Panc1 (cell line): ENCODE data around the gene SRGAP3. TPM values are rescaled to one million over a fixed set of nuclear protein-coding genes. Genes with fewer than 3 reads are reported as not detected.

Experiments used
- ATAC-seq: fragments of 200-7000 bp; cut with Tn5 transposase; 2 replicates; pipeline ENCODE4 v1.9.1; 2020; ENCODE audit warnings: mild to moderate bottlenecking, moderate library complexity
- BruUV-seq: library from RNA; stranded (reverse); fragments of 400-500 nt; replicated peaks from 2 replicates; lab custom pipeline; 2021; lab: Mats Ljungman, UMichigan
- CTCF ChIA-PET: fragments of 300-600 bp; sonication (Branson Sonifier 250); formaldehyde crosslinking; loops from one replicate; lab custom pipeline; 2022; ENCODE audit warnings: antibody characterized with exemption; lab: Charles Lee
- POLR2A ChIA-PET: fragments of 300-600 bp; sonication (Branson Sonifier 250); formaldehyde crosslinking; loops from one replicate; lab custom pipeline; 2022; ENCODE audit warnings: antibody characterized with exemption; lab: Charles Lee
- DNase-seq: peaks from one replicate; pipeline ENCODE4 v3.0.0-alpha.2; 2010; ENCODE audit warnings: low read depth, low spot score
- H3K27ac ChIP-seq: 2 replicates; pipeline ENCODE4 v1.5.1; 2011; ENCODE audit warnings: mild to moderate bottlenecking, low read length, inconsistent platforms
- H3K27me3 ChIP-seq: fragments of 200-500 bp; sonication (Bioruptor generic); 2 replicates; pipeline ENCODE4 v1.6.0; 2014; ENCODE audit warnings: low read length, inconsistent platforms; ENCODE audit not compliant: control insufficient read depth, insufficient read depth
- H3K36me3 ChIP-seq: fragments of 200-500 bp; sonication (Bioruptor generic); 2 replicates; pipeline ENCODE4 v1.5.1; 2014; ENCODE audit warnings: inconsistent platforms, mild to moderate bottlenecking, low read length, moderate library complexity; ENCODE audit not compliant: control insufficient read depth, insufficient read depth
- H3K4me1 ChIP-seq: 2 replicates; pipeline ENCODE4 v1.5.1; 2011; ENCODE audit warnings: inconsistent platforms, mild to moderate bottlenecking, low read length, moderate library complexity; ENCODE audit not compliant: control insufficient read depth, insufficient read depth
- H3K4me3 ChIP-seq, 2 experiments: 2 replicates each; pipeline ENCODE4 v1.5.1; 2011 to 2012; ENCODE audit warnings: low read depth in 2 of 2, low read length in 2 of 2, mild to moderate bottlenecking in 2 of 2, inconsistent platforms in 1 of 2, moderate library complexity in 1 of 2
- H3K9me3 ChIP-seq: fragments of 200-500 bp; sonication (Bioruptor generic); 2 replicates; pipeline ENCODE4 v1.5.1; 2014; ENCODE audit warnings: low read depth, mild to moderate bottlenecking, inconsistent platforms, low read length, moderate library complexity; ENCODE audit not compliant: control insufficient read depth, insufficient read depth
- POLR2AphosphoS5 ChIP-seq: IDR thresholded peaks from 2 replicates; pipeline ENCODE4 v1.6.1; 2012; ENCODE audit warnings: mild to moderate bottlenecking, low read depth, low read length, moderate library complexity
- SIN3A ChIP-seq: IDR thresholded peaks from 2 replicates; pipeline ENCODE4 v1.6.1; 2012; ENCODE audit warnings: low read depth, mild to moderate bottlenecking, low read length, moderate library complexity, borderline replicate concordance; ENCODE audit not compliant: insufficient read depth
- TCF7L2 ChIP-seq: IDR thresholded peaks from 2 replicates; pipeline ENCODE4 v1.6.1; 2011; ENCODE audit warnings: mild to moderate bottlenecking, low read depth, low read length, inconsistent platforms
- in situ Hi-C: cut with HindIII; loops from 2 replicates; pipeline ENCODE4 v1.10.0; 2016; ENCODE audit warnings: low sequenced_read_pairs, low pct_unique_long_range_greater_than_20kb
- intact Hi-C: fragments of 100-400 bp; cut with micrococcal nuclease; formaldehyde crosslinking; loops from one replicate; pipeline ENCODE4 v1.10.0; 2022; ENCODE audit not compliant: unreplicated experiment
- total RNA-seq: library from RNA; stranded (reverse); gene quantifications from one replicate; pipeline ENCODE4 v1.2.1, GENCODE V29; 2021; ENCODE audit not compliant: unreplicated experiment
- TF ChIP-seq, protein P1 (sequence below): fragments of 450-650 bp; IDR thresholded peaks from 2 replicates; pipeline ENCODE4 v1.5.1; 2017; ENCODE audit warnings: mild to moderate bottlenecking
- TF ChIP-seq, protein P2 (sequence below), 2 experiments: IDR thresholded peaks; 2 replicates each; pipeline ENCODE4 v1.6.1; 2011 to 2012; ENCODE audit warnings: low read depth in 2 of 2, control low read depth in 1 of 2, low read length in 1 of 2, mild to moderate bottlenecking in 1 of 2, moderate library complexity in 1 of 2; ENCODE audit not compliant: insufficient read depth in 1 of 2

SRGAP3 gene
- total RNA-seq, 1 experiment from 2014 or later, result 0.82 TPM

DNA sequence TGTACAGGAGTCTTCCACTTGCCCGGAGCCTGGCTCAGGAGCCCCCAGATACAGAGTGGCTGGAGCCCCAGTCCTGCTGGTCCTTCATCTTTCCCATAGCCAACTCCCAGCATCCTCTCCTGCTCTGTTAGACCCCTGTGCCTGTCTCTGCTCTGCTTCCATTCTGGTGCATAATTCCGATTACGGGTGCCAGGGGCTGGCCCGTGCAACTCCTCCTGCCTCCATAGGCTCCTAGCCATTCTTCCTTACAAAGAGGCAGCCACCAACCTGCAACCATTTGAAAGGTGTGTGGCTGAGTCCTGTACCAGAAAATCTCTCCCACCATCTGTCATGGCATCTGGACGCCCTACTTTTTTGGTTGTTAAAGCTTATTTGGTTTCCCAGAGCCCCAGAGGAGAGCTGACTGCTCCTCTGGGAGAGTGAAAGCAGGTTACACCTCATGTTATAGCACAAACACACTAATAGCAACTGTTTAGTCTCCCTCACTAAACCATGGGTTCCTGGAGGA is 281.0 kb downstream of the SRGAP3 start:
- intact Hi-C loops (no loop called here), in situ Hi-C loops (no loop called here)
- no peak overlapping the region for H3K4me3 ChIP-seq
- no peaks in the 10 kb centered on the region for H3K36me3 ChIP-seq
- H3K27me3 ChIP-seq, result no peaks in the 10 kb centered on the region
- no peak for TF ChIP-seq SIN3A
- TF ChIP-seq POLR2AphosphoS5, result no peak
- TF ChIP-seq TCF7L2, result no peak
- TF ChIP-seq, protein P1, sequence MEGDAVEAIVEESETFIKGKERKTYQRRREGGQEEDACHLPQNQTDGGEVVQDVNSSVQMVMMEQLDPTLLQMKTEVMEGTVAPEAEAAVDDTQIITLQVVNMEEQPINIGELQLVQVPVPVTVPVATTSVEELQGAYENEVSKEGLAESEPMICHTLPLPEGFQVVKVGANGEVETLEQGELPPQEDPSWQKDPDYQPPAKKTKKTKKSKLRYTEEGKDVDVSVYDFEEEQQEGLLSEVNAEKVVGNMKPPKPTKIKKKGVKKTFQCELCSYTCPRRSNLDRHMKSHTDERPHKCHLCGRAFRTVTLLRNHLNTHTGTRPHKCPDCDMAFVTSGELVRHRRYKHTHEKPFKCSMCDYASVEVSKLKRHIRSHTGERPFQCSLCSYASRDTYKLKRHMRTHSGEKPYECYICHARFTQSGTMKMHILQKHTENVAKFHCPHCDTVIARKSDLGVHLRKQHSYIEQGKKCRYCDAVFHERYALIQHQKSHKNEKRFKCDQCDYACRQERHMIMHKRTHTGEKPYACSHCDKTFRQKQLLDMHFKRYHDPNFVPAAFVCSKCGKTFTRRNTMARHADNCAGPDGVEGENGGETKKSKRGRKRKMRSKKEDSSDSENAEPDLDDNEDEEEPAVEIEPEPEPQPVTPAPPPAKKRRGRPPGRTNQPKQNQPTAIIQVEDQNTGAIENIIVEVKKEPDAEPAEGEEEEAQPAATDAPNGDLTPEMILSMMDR, result no peak
- TF ChIP-seq, protein P2, sequence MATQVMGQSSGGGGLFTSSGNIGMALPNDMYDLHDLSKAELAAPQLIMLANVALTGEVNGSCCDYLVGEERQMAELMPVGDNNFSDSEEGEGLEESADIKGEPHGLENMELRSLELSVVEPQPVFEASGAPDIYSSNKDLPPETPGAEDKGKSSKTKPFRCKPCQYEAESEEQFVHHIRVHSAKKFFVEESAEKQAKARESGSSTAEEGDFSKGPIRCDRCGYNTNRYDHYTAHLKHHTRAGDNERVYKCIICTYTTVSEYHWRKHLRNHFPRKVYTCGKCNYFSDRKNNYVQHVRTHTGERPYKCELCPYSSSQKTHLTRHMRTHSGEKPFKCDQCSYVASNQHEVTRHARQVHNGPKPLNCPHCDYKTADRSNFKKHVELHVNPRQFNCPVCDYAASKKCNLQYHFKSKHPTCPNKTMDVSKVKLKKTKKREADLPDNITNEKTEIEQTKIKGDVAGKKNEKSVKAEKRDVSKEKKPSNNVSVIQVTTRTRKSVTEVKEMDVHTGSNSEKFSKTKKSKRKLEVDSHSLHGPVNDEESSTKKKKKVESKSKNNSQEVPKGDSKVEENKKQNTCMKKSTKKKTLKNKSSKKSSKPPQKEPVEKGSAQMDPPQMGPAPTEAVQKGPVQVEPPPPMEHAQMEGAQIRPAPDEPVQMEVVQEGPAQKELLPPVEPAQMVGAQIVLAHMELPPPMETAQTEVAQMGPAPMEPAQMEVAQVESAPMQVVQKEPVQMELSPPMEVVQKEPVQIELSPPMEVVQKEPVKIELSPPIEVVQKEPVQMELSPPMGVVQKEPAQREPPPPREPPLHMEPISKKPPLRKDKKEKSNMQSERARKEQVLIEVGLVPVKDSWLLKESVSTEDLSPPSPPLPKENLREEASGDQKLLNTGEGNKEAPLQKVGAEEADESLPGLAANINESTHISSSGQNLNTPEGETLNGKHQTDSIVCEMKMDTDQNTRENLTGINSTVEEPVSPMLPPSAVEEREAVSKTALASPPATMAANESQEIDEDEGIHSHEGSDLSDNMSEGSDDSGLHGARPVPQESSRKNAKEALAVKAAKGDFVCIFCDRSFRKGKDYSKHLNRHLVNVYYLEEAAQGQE (IDR thresholded peaks at IDR 0.05; ENCODE audit: insufficient read depth in 1 of 2, low read depth in 2 of 2, low read length in 1 of 2), result no peak
- no peaks in the 10 kb centered on the region for H3K9me3 ChIP-seq
- ChIA-PET POLR2A (no interaction called here), CTCF (no interaction called here)
- no peak overlapping the region for H3K27ac ChIP-seq
- H3K4me1 ChIP-seq, result peaks cover 10% of the 10 kb centered on the region
- no TSS peak for BruUV-seq
- DNase-seq (no peak), ATAC-seq (no peak)

DNA sequence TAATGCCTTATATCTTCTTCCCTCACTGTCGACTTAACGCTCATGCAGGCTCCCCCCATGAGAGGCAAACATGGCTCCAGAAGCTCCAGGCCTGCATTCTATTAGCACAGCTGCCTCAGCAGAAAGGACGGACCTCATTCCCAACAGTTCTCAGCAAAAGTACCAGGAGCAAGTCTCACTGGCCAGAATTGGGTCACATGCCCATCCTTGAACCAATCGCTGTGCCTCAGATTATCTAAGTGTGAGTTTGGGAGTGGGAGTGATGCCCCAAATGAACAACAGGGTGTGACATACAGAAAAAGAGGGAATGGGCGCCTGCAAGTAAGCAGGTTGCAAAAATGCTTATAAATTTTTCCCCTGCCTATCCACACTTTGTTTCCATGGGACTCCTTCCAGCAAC is 281.9 kb downstream of the SRGAP3 start:
- no peaks in the 10 kb centered on the region for H3K36me3 ChIP-seq
- intact Hi-C loops (no loop called here), in situ Hi-C loops (no loop called here)
- no TSS peak for BruUV-seq
- no peak for TF ChIP-seq POLR2AphosphoS5
- TF ChIP-seq, protein P2 (IDR thresholded peaks at IDR 0.05; ENCODE audit: insufficient read depth in 1 of 2, low read depth in 2 of 2, low read length in 1 of 2), result no peak
- no peak for TF ChIP-seq SIN3A
- TF ChIP-seq, protein P1, result no peak
- no peak for TF ChIP-seq TCF7L2
- ATAC-seq, result no peak
- no peaks in the 10 kb centered on the region for H3K27me3 ChIP-seq
- no peak for DNase-seq
- peaks cover 10% of the 10 kb centered on the region for H3K4me1 ChIP-seq
- ChIA-PET CTCF (no interaction called here), POLR2A (no interaction called here)
- no peak overlapping the region for H3K4me3 ChIP-seq
- H3K27ac ChIP-seq, result no peak overlapping the region
- H3K9me3 ChIP-seq, result no peaks in the 10 kb centered on the region
